ENCODE results near the gene CTCFL.

- TF ChIP-seq CTCF (conservative IDR thresholded peaks at IDR 0.05), result no peak
- no peak for TF ChIP-seq EZH2 (IDR thresholded peaks at IDR 0.05; ENCODE audit: low read depth)
Observed at GRCh38 chr20:57564180-57564802, 39.4 kb upstream of the CTCFL start.
